Retinal pigment epithelial cell (primary cell): ENCODE measurements around the gene RAB40A.
A peak's percentile ranks its signal among the peaks of the same experiment; 100 is the strongest.

Source experiments
- DNase-seq: peaks from one replicate; pipeline ENCODE4 v3.0.0-alpha.2; 2010; ENCODE audit warnings: low read depth
- H3K4me3 ChIP-seq: 2 replicates; pipeline ENCODE4 v1.5.1; 2011; ENCODE audit warnings: mild to moderate bottlenecking, low read length, control low read depth, moderate library complexity
- TF ChIP-seq, protein P1 (sequence below): conservative IDR thresholded peaks from 2 replicates; pipeline ENCODE4 v1.5.1; 2011; ENCODE audit warnings: low read depth, low read length, control low read depth, inconsistent platforms

The RAB40A gene

DNA sequence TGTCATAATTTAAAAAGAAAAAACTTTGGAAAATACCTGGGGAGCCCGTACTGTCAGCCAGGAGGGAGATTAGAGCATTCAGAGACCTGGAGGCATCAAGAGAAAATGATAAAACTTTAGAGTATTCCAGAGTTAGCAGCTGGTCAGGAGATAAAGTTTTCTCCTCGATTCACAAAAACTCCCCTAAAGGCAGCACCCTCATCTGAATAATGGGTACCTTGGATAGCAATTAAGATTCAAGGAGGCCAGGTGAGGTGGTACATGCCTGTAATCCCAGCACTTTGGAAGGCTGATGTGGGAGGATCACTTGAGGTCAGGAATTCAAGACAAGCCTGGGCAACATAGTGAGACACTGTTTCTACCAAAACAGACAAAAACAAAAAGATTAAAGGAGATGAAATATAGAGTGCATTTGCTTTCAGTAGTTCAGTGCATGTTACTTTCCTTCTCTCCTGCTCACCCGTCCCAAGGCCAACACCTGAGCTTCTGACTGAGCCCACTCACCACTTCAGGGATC is 18.6 kb upstream of the RAB40A start:
- TF ChIP-seq, protein P1, sequence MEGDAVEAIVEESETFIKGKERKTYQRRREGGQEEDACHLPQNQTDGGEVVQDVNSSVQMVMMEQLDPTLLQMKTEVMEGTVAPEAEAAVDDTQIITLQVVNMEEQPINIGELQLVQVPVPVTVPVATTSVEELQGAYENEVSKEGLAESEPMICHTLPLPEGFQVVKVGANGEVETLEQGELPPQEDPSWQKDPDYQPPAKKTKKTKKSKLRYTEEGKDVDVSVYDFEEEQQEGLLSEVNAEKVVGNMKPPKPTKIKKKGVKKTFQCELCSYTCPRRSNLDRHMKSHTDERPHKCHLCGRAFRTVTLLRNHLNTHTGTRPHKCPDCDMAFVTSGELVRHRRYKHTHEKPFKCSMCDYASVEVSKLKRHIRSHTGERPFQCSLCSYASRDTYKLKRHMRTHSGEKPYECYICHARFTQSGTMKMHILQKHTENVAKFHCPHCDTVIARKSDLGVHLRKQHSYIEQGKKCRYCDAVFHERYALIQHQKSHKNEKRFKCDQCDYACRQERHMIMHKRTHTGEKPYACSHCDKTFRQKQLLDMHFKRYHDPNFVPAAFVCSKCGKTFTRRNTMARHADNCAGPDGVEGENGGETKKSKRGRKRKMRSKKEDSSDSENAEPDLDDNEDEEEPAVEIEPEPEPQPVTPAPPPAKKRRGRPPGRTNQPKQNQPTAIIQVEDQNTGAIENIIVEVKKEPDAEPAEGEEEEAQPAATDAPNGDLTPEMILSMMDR, result no peak
- DNase-seq, result no peak
- H3K4me3 ChIP-seq, result no peak overlapping the region

DNA sequence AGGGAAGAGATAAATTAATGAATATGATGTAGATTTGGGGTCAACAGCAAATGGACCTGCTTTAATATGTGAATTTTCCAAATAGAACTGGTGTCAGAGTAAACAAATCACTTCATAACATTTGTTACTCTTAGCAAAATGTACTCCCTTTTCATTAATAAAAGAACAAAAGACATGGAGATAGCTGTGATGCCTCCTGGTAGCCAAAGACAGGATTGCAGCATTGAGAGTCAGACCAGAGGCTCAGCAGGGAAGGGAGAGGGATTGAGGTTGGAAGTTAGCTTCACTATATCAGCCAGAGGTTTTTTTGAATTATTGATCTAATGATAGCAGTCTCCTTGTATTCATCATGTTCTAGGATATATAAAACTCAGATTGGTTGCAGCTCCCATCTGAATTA is 17.4 kb upstream of the RAB40A start:
- TF ChIP-seq, protein P1, result no peak
- DNase-seq, result no peak
- no peak overlapping the region for H3K4me3 ChIP-seq

DNA sequence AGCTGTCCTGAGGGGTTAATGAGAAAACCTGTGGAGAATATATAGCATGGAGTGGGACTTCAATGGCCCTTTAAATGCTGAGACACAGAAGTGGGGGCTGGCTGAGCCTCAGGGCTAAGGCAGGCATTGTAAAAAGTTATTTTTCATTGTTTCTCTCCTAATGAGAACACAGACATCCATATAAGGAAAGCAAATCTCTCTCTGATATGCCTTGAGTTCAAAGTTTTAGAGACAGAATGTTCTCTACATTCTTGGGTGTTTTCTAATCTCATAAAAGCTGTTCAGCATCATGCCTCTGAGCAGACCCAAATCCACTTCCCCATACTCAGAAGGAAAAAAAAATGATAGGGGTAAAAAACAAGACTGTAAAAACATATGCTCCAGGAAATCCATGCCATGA is 16.8 kb upstream of the RAB40A start:
- H3K4me3 ChIP-seq, result no peak overlapping the region
- TF ChIP-seq, protein P1, result no peak
- no peak for DNase-seq

DNA sequence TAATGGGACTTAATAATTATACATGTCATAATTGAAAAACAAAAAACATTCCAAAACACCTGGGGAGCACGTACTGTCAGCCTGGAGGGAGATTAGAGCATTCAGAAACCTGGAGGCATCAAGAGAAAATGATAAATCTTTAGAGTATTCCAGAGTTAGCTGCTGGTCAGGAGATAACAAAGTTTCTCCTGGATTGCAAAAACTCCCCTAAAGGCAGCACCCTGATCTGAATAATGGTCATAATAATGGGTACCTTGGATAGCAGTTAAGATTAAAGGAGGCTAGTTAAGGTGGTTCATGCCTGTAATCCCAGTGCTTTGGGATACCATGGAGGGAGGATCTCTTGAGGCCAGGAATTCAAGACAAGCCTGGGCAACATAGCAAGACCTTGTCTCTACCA is 15.9 kb upstream of the RAB40A start:
- H3K4me3 ChIP-seq, result no peak overlapping the region
- TF ChIP-seq, protein P1, result no peak
- no peak for DNase-seq

DNA sequence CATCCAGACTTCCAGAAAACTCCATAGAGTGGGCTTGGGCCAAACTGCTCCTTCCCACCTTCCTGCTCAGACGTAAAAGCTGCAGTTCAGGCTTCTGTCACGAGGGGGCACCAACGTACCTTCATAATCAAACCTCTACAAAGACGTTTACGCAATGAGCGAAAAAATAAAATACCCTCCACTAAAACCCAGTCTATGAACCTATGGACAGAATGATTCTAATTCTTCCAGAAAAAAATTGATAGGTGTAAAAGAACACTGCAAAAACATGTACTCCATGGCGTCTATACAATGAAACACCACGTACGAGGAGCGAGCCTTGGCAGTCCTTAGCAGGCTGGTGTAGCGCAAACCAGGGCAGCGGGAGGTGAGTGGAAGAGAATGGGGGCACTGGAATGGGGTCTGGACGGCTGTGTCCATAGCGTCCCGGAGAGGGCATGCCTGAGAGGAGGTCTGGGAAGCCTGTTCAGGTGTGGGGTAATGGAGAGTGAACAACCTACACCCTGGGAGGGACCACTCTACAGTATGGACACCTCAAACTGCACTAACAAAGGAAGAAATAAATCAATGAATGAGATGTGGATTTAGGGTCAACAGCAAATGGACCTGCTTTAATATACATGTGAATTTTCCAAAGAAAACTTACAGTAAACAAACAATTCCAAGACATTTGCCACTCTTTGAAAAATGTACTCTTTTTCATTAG is 14.4 kb upstream of the RAB40A start:
- TF ChIP-seq, protein P1, result peak; percentile 80
- no peak for DNase-seq
- H3K4me3 ChIP-seq, result peak overlapping the region; percentile 39

DNA sequence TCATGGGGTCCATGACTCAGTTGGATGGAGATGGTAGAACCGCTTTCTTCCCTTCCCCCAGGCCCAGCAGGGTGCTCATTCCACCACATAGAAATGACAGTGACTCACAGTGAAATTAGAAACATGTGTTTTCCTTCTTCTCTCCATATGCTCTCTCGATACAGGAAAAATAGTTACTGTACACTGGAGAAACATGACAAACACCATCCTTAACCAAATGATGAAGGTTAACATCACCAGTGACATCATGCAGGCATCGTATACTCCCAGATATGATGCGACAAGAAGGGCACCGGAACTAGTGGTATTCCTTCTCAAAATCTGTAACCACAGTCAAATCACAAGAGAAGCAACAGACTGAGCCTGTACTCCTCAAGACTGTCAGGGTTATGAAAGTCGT is 11.7 kb upstream of the RAB40A start:
- H3K4me3 ChIP-seq, result no peak overlapping the region
- TF ChIP-seq, protein P1, result no peak
- no peak for DNase-seq

DNA sequence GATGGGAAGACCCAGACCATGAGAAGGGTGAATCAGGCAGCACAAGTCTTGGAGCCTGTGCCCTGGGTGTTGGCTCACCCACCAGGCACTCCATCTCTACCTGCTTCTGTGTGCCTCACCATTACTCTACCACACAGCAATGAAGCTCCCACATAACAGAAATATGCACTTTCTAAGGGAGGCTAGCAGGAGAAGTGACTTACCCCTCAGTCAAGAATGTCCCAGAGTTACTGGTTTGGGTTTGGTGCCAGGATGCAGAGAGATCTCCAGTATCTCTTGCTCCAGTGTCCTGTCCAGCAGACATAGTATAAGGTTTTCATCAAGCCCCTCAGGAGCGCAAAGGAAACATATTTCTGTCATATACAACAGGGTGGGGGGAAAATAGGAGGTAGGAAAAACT is 11.3 kb upstream of the RAB40A start:
- no peak overlapping the region for H3K4me3 ChIP-seq
- TF ChIP-seq, protein P1, result no peak
- DNase-seq, result no peak
